Measurements from ENCODE around the gene VAV2.
"Not testable (repeated sequence)": the region's sequence is repeated elsewhere in the genome, so short reads cannot be mapped to it uniquely, and the experiment has no call there.

Gene VAV2

DNA sequence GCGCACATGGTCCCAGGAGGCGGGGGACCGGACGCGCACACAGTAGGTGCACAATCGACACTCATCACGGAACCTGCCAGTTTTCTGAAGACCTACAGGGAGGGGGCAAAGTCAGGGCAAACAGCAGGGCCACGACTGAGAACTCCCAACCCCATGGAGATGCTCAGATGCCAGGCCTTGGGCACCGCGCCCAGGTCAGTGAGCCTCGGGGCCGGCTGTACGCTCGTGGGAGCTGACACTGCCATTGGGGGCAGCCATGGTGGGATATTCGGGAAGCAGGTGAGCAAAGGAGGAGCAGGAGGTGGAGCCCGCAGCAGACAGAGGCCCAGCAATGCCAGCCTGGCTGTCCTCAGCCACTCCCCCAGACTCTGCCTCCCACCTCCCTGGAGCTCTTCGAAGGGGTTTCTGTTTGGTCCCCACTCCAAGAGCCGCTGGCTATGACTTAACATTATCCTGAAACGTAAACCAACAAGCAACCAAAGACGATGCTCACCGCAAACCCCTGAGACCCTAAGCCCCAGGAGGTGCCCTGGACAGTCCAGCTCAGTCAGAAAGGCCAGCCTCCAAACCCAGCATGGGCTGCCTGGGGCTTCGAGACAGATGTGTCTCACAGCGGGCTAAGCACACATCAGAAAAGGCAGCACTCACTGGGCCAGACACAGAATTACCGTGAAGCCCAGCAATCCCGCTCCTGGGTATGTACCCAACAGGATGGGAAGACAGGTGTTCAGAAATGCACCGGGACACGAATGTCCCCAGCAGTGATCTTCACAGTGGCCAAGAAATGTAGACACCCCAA, 78.4 kb downstream of the VAV2 start:
- DNase-seq = no peak

DNA sequence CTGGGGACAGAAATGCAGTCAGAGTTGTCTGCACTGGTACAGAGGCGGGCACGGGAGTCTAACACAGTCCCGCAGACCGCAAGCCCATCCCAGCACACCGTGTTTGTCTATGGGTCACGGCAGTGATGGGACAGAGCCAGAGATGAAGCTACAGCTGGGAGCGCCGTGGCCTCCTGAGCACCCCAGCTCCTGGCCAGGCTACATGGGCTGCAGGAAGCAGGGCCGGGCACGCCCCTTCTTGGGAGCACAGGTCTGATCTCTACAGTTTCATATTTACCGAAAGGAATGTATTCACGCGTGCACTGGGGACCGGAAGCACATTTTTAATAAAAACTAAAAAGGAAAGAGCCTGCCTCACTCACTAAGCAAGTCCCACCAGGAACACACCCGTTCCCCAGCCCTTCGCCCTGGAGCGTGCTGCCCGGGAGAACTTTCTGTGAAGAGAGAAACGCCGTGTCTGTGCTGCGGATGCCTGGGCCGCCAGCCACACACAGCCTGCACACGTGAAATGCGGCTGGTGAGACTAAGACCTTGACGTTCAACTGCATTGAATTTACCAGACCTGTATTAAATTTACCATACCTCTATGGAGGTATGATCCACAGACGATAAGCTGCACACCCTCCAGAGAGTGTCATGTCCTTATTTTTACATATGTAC, 81.1 kb downstream of the VAV2 start:
- no peak for DNase-seq

DNA sequence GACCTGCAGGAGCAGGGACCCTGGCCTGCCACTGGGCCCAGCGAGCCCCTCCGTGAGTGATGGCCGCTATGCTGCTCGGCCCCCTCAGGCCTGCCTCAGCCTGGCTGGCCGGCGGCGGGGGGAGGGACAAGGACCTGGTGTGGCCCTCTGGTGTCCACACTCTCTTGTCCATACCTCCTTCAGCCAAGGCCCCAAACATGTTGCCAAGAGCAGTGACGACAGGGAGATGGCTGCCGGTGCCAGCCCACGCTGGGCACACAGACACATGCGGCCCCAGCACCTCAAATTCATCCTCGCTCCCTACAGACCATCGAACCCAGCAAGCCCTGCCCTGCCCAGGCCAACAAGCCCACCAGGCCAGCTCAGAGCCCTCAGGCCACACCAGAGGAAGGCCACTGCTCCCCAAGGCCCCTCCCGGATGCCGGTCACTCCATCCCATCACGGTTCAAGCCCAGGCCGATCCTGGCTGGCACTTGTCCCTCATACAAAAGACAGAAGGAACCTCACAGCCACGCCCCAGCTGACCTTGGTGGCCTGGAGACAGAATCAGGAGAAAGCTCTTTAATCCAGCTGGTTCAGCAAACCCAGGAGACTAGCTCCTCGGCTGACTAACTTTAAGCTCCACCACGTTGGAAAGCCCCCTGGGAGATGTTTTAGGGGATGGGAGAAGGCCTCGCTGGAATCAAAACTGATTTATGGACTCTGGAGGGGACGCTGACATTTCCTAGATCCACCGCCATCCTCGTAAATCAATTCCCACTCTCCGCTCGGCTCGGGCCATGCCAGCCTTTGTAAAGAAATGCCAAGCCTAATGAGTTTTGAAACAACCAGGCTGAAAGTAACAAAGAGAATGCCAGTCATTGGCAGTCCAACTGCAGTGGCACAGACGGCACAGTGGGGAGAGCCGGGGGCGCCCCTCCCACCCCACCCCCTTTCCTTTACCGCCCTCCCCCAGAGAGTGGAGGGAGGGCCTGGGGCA, 84.9 kb downstream of the VAV2 start:
- DNase-seq = no peak

DNA sequence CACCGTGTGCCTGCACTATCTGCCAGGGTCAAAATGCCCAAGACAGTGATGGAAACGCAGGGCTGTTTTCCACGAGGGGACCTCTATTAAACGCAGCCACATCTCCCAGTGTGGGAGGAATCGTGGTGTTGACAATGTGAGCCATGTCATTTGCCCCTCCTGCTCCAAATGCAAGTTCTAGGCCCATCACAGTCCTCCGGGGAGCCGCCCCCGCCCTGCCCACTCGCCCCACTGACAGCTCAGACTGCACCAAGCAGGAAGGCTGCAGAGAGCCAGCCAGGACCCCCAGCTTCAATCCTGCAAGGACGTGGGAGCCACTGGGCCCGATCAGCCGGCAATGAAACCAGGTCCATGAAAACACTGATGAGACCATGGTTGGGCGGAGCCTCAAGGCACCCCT, 85.9 kb downstream of the VAV2 start:
- DNase-seq = no peak

DNA sequence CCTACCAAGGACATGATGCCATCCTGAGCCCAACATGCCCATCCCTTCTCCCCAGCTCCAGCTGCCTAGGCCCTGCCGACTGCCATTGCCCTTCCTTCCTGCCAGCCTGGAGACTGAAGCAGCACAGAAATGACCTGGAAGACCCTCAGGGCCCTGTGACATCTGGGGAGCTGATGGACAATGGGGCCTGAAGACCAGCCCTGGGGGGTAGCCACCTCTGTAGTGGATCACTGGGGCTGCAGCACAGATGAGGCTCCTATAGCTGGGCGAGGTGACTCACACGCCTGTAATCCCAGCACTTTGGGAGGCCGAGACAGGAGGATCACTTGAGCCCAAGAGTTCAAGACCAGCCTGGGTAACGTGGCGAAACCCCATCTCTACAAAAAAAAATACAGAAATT, 86.6 kb downstream of the VAV2 start:
- no peak for DNase-seq

DNA sequence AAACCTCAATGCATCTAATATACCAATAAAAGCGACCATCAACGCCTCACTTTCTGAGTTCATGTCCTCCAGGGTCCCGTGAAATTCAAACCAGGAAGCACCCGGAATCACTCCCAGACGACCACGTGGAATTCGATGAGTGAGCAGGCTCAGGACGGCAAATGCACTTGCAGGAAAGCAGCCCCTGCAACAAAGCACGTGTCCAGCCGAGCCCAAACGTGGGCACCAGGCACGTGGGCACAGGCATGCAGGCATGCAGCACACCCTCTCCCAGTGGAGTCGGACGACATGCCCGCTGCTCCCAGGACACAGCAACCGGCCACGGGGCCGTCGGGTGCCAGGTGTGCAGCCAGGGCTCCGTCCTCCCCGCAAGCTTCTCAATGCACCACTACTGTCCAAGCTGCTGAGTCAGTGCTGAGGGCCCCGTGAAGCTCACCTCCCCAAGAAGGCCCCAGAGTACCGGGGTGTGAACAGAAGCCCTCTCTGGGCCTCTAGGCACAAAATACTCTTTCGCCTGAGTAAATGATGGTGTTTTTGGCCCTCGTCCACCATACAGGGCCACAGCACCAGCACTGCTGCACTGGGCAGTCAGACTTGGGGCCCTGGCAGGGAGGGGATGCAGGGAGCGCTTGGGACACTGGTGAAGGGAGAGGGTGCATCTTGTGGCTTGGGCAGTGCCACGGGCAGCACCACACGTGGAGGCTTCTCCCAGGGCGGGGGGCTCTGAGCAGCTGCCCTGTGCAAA, 87.6 kb downstream of the VAV2 start:
- DNase-seq = no peak

DNA sequence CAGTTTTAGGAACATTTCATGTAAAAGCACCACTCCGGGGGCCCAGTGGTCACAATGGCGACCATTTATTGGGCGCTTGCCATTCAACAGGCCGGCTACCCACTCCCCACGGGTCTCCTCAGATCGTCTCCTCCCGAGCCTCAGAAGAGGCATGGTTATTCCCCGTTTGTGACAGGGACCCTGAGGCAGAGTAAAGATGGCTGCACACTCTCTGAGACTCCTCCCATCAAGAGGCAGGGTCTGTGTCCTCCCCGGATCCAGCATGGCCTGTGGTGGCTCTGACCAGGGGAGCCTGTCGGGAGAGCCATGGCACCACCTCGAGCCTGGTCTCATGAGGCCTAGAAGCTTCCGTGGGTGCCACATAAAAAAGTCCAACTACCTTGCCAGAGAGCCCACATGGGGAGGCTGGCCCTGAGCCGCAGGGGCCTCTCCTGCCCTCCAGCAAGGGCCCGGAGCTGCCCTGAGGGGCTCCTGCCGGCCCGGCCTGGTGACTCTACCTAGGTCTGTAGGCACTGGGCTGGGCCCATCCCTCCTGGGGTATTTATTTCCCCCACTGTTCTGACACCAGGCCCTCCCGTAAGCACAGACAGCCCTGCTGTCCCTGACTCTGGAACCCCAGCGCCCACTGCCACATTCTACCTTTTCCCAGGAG, 90.8 kb downstream of the VAV2 start:
- DNase-seq = no peak

DNA sequence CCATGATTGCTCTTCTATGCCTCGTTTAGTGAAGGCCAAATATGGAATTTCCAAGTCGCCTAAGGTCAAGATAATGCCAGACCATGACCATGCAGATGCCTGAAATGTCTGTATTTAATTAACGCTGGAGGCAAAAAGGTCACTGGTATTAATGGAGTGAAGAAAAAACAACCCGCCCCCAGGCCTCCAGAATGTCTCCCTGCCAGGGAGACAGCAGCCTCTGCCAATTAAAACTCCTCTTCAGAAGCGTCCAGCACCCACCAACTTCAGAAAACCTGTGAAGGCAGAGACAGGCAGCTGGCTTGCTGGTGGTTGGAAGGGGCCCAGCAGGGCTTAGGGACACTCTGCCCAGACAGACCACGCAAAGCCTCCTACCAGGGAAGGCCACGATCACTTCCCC, 94.4 kb downstream of the VAV2 start:
- DNase-seq = no peak

DNA sequence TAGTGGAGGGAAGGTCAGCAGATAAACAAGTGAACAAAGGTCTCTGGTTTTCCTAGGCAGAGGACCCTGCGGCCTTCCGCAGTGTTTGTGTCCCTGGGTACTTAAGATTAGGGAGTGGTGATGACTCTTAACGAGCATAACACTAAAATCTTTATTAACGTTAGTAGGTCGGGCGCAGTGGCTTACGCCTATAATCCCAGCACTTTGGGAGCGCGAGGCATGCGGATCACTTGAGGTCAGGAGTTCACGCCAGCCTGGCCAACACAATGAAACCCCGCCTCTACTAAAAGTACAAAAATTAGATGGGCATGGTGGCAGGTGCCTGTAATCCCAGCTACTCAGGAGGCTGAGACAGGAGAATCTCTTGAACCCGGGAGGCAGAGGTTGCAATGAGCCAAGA, 96.1 kb downstream of the VAV2 start:
- DNase-seq = not testable (repeated sequence)

DNA sequence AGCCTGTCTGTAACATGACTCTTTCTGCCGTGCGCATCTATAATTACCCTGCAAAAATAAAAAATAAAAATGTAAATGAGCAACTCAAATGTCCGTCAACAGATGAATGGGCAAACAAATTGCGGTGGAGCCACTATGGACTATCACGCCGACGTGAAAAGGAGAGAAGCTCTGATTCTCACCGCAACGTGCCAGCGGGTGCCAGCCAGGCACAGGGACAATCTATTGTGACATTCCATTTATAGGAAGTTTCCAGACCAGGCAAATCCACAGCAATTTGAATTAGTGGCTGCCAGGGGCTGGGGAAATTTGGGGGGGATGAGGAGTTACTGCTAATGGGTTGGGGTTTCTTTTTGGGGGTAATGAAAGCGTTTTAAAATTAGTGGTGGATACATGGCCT, 96.8 kb downstream of the VAV2 start:
- DNase-seq = no peak

DNA sequence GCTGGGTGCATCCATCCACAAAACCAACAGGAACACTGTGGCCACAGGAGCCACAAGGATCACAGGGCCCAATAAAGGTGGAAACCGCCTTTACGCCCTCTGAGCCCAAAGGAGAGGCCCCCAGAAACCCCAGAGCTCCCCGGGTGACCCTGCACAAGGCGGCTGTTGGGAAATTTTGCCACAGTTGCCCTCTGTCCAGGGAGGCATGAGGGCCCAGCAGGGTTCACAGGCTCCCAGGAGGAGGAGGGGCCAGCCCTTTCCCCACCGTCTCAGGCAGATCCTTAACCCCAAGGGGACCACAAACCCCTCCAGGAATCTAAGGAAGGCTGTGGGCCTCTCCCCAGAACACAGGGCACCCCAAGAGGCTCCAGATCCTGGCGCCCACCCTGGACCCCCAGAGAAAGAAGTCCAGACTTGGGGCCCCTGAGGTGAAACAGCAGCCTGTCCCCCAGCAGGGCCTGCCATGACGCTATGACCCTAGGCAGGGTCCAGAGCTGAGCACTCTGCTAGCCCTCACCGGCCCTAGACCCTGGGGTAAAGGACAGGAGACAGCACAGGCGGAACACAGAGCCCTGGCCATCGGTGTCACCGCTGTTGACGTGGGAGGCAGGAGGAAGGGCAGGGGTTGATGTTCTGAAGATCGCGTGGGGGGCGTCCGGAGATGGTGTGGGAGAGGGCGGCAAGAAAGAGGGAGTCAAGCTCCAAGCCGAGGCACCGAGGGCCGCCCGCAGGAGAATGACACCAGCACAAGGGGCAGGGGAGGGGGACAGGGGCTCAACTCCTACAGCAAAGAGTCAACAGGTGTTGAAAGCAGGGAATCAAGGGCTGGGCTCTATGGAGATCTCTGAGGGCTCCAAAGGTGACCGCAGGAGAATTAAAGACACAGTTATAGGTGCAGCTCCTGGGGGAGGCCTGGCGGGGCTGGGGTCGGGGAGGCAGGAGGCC, 97.5 kb downstream of the VAV2 start:
- no peak for DNase-seq

DNA sequence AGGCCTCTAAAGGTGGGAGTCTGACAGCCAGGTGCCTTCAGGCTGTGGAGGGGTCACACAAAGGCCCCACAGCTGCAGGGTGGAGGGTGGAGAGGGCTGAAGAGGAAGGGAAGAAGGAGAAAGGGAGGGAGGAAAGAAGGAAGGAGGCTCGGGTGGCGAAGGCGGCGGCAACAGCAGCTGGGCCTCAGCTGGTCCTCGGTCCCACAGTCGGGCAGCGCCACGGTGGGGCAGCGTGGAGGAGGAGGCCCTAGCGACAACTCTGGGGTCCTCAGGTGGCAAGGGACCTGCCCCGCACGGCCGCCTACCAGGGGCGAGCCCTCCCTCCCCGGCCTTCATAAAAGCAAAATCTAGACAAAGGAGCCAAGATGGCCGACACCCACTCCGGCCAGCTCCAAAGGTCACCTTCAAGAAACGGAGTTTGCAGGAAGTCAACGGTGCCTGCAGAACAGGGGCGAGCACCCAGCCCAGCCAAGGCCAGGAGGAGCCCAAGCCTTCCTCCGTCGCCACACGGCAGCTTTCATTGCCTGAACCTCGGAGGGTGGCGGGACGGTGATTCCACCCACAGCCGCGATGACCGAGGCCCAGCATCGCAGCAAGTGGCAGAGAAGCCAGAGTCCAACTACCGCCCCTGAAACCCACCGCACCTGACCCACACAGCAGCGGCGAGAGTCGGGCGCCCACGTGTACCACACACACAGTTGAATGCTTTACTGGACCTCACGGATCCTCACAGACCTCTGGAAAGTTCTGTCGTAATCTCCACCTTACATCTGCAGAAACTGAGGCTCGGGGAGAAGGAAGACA, 98.7 kb downstream of the VAV2 start:
- DNase-seq = no peak

DNA sequence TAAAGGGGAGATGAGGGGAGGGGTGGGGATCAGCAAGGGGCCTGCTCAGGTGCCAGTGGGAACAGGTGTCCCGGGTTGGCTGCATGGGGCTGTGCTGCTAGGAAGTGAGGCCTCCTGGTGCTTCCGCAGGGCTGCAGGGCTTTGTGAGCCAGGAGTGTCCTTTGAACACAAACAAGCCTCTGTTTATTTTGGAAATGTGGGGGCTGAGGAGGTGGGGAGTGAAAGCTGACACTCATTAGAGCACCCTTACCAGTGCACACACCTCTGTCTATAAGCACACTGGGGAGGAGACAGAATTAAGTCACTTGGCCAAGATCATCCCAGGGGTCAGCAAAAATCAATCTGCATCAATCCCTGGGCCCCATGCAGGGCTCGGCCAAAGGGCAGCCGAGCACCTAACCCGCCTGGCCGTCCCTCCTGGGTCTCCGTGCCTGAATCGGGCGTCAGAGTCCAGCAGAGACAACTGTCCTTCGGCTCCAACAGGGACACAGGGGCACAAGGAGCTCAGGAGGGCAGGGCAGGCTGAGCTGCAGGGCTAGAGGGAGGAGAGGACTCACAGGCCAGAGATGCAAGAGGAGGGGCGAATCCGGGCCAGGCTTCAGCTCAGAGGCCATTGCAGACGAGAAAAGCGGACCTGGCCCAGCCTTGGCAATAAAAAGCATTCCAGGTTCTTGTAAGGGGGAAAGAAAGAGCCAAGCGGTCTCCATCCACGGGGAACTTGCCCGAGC, 99.8 kb downstream of the VAV2 start:
- no peak for DNase-seq

DNA sequence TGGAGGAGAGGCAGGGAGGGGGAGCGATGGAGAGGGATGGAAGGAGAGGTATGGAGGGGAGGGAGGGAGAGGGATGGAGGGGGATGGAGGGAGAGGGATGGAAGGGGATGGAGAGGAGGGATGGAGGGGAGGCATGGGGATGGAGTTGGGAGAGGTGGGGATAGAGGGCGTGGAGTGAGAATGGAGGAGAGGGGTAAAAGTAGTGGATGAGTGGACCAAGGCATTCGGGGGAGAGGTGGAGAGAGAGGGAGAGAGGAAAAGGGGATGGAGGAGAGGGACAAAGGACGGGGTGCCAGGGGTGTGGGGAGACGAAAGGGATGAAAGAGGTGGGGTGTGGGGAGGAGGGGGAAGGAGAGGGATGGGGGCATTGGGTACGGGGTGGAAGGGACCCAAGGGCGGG, 100.4 kb downstream of the VAV2 start:
- DNase-seq = no peak

DNA sequence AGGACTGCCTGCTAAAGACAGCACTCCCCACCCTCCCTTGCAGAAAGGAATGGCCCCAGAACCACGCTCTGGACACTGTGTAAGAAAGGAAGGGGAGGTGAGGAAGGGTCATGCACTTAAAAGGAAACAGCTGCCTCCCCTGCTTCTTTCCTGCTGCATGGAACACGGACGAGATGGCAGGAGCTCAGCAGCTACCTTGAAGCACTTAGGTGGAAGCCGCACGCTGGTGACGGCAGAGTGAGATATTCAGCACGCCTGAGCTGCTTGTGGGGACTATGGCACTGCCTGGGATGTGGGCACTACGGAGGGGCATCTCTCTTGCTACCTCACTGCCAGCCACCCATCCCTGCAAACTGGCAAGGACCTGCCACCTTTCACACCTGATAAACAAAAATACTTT, 101.5 kb downstream of the VAV2 start:
- no peak for DNase-seq

DNA sequence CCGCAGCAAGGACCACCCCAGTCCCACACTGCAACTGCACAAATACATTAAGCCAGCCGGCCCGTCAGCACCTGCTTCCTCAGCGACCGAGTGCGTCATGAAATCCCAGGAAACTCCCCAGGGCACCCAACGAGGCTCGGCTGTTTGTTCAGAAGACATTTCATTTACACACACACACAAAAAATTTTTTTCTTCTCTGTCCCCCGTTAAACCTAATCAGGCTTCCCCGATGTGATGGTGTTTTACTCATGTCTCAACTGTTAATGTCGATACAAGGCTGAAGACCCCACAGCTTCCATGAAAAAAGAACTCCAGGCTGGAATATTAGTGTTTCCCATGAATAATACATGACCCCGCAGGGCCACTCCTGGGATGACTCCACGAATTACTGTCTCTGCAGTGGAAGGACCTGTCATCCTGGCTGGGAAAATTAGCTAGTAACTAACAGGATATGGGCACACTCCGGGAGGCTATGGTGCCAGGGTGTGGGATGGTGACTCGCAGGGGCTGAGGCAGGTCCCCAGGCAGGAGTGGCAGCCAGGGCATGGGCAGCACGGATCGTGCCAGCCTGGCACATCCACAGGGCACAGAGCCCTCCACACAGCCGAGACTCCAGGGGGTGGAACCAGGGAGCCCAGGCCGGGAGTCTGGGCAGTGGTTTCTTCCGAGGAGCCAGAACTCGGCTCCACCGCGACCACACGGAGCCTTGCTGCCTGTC, 102.4 kb downstream of the VAV2 start:
- no peak for DNase-seq

DNA sequence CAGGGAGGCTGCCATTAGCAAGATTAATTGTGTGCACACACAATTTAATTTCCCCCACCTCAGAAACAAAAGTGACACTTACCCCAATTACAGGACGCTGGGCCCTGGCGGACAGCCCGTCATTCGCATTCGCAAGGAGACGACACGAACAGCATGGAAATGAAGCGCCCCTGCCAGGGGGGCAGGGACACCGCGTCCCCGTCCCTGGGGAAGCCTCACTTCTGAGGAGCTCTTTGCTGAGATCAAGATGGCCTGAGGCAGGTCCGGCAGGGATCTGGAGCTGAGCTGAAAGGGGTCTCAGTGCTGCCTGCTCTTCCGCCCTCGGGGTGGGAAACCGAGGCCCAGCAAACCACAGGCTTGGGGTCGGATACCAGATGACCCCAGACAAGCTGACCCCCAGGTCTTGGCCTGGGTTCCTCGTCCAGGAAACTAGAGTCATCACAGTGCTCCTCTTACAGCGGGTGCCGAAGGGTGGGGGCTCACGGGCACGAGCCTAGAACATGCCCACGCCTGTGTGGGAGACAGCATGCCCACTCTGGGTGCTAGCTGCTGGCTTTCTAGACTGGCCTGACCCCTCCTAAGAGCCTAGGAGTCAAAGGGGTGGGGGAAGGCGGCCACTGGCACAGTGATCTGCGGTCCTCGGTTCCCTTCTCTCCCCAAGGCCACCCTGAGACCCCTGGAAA, 103.2 kb downstream of the VAV2 start:
- no peak for DNase-seq

Measured in stimulated activated CD4-positive, alpha-beta T cell treated with anti-CD3 and anti-CD28 coated beads, Interleukin-4, amount 100 ng/mL, for 4 hours (primary cell).